Uterus (tissue), 4 donors: ENCODE results near the gene PDE4B. TPM values are rescaled to one million over a fixed set of nuclear protein-coding genes. Genes with fewer than 3 reads are reported as not detected.

ENCODE experiments used
- DNase-seq, 2 donors: peaks; one replicate each; pipeline ENCODE4 v3.0.0-alpha.2; 2019 to 2020
- H3K27ac ChIP-seq, 2 donors: fragments of 200-600 bp; sonication (generic); 1 replicate in 1 of 2; 2 replicates in 1 of 2; pipeline ENCODE4 v1.5.1; 2016 to 2018
- H3K27me3 ChIP-seq, 2 donors: fragments of 200-600 bp; sonication (generic); one replicate each; pipeline ENCODE4 v1.5.1; 2018 to 2019; ENCODE audit warnings: control low read depth in 1 of 2
- H3K36me3 ChIP-seq, 2 donors: fragments of 200-600 bp; sonication (generic); one replicate each; pipeline ENCODE4 v1.5.1; 2019; ENCODE audit warnings: control low read depth in 1 of 2
- H3K4me1 ChIP-seq, 2 donors: fragments of 200-600 bp; sonication (generic); one replicate each; pipeline ENCODE4 v1.5.1; 2018 to 2019; ENCODE audit warnings: control low read depth in 1 of 2
- H3K4me3 ChIP-seq, 2 donors: fragments of 200-600 bp; sonication (generic); 1 replicate in 1 of 2; 2 replicates in 1 of 2; pipeline ENCODE4 v1.5.1; 2018 to 2019; ENCODE audit warnings: mild to moderate bottlenecking in 1 of 2
- H3K9me3 ChIP-seq, 2 donors: fragments of 200-600 bp; sonication (generic); one replicate each; pipeline ENCODE4 v1.5.1; 2019; ENCODE audit warnings: control low read depth in 1 of 2
- CTCF ChIP-seq, 4 experiments: fragments of 200-600 bp in 2 of 4; fragments of 450-650 bp in 2 of 4; sonication (generic) in 2 of 4; IDR thresholded peaks; one replicate each; pipeline ENCODE4 v1.5.1; 2016 to 2019; ENCODE audit warnings: antibody characterized with exemption in 4 of 4, mild to moderate bottlenecking in 2 of 4, moderate library complexity in 1 of 4
- POLR2A ChIP-seq, 2 donors: fragments of 450-650 bp; IDR thresholded peaks; one replicate each; pipeline ENCODE4 v1.6.1; 2016; ENCODE audit warnings: antibody characterized with exemption in 2 of 2, mild to moderate bottlenecking in 1 of 2, moderate library complexity in 1 of 2
- intact Hi-C: fragments of 100-400 bp; cut with DNase I; formaldehyde crosslinking; loops from one replicate; pipeline ENCODE4 v1.15.1; 2023; ENCODE audit warnings: low total_unique reads
- total RNA-seq, 4 donors: library from RNA; depleted of rRNA in 3 of 4; stranded (reverse); fragments of >200 nt in 3 of 4; gene quantifications; one replicate each; pipeline versions ENCODE4 v1.1.0 to v1.2.4, GENCODE V29; 2014 to 2023
- donor health status: DM: yes; HTN: yes; CAD: no.

Gene PDE4B
- total RNA-seq, 4 donors from 2014 or later = 6.9 to 22.9 (median 17.8) TPM

- no peaks in the 10 kb centered on the region for H3K36me3 ChIP-seq
- intact Hi-C loops = no loop called here
- H3K4me1 ChIP-seq = peaks cover 0 to 4% of the 10 kb centered on the region in 2 donors
- DNase-seq = no peak
- H3K27ac ChIP-seq = no peak overlapping the region
- H3K9me3 ChIP-seq = no peaks in the 10 kb centered on the region
- H3K27me3 ChIP-seq = peaks cover 0 to 6% of the 10 kb centered on the region in 2 donors
- H3K4me3 ChIP-seq = no peak overlapping the region
- TF ChIP-seq POLR2A (IDR thresholded peaks at IDR 0.05) (no peak), CTCF (IDR thresholded peaks at IDR 0.05) (no peak)
Measured at GRCh38 chr1:65791801-65792668, 660 bp upstream of the PDE4B start.

- Histone ChIP-seq H3K4me1 (peaks cover 0 to 4% of the 10 kb centered on the region in 2 donors), H3K4me3 (no peak overlapping the region)
Measured at GRCh38 chr1:65793359-65793732, 651 bp downstream of the PDE4B start.

GRCh38 chr1:65795311-65795710, 2.6 kb downstream of the PDE4B start:
- peaks cover 0 to 4% of the 10 kb centered on the region in 2 donors for H3K4me1 ChIP-seq
- no peaks in the 10 kb centered on the region for H3K36me3 ChIP-seq
- no peak overlapping the region for H3K4me3 ChIP-seq
- no peaks in the 10 kb centered on the region for H3K9me3 ChIP-seq
- no peak for DNase-seq
- peaks cover 0 to 6% of the 10 kb centered on the region in 2 donors for H3K27me3 ChIP-seq
- no peak overlapping the region for H3K27ac ChIP-seq
- no peak for TF ChIP-seq POLR2A (IDR thresholded peaks at IDR 0.05)
- no peak for TF ChIP-seq CTCF (IDR thresholded peaks at IDR 0.05)
- intact Hi-C loops = no loop called here

More at GRCh38 chr1:65793359-65793732, 651 bp downstream of the PDE4B start:
- peaks cover 0 to 6% of the 10 kb centered on the region in 2 donors for H3K27me3 ChIP-seq
- H3K27ac ChIP-seq = no peak overlapping the region
- intact Hi-C loops = no loop called here
- no peak for TF ChIP-seq POLR2A (IDR thresholded peaks at IDR 0.05)
- TF ChIP-seq CTCF (IDR thresholded peaks at IDR 0.05) = no peak
- DNase-seq = no peak
- H3K9me3 ChIP-seq = no peaks in the 10 kb centered on the region
- no peaks in the 10 kb centered on the region for H3K36me3 ChIP-seq

- Histone ChIP-seq H3K27me3 (no peaks in the 10 kb centered on the region), H3K4me3 (no peak overlapping the region), H3K4me1 (no peaks in the 10 kb centered on the region), H3K27ac (no peak overlapping the region), H3K36me3 (no peaks in the 10 kb centered on the region), H3K9me3 (no peaks in the 10 kb centered on the region)
- no peak for DNase-seq
- intact Hi-C loops = no loop called here
- TF ChIP-seq POLR2A (IDR thresholded peaks at IDR 0.05) (no peak), CTCF (IDR thresholded peaks at IDR 0.05) (no peak)
Measured at GRCh38 chr1:65799601-65800000, 6.9 kb downstream of the PDE4B start.

- no peaks in the 10 kb centered on the region for H3K27me3 ChIP-seq
Measured at GRCh38 chr1:65804584-65804983, 11.9 kb downstream of the PDE4B start.

More at GRCh38 chr1:65804584-65804983, 11.9 kb downstream of the PDE4B start:
- H3K36me3 ChIP-seq = no peaks in the 10 kb centered on the region
- H3K4me3 ChIP-seq = no peak overlapping the region
- no peaks in the 10 kb centered on the region for H3K4me1 ChIP-seq
- H3K27ac ChIP-seq = no peak overlapping the region
- DNase-seq = no peak
- intact Hi-C loops = no loop called here
- no peak for TF ChIP-seq POLR2A (IDR thresholded peaks at IDR 0.05)
- TF ChIP-seq CTCF (IDR thresholded peaks at IDR 0.05) = no peak
- no peaks in the 10 kb centered on the region for H3K9me3 ChIP-seq
